Smooth muscle cell of the brain vasculature (primary cell): ENCODE measurements around the gene ZSCAN5A.
"Not testable (repeated sequence)": the region's sequence is repeated elsewhere in the genome, so short reads cannot be mapped to it uniquely, and the experiment has no call there.

Source experiments
- DNase-seq: peaks from one replicate; pipeline ENCODE4 v3.0.0-alpha.2; 2012; ENCODE audit warnings: low read depth, low spot score

The ZSCAN5A gene

DNA sequence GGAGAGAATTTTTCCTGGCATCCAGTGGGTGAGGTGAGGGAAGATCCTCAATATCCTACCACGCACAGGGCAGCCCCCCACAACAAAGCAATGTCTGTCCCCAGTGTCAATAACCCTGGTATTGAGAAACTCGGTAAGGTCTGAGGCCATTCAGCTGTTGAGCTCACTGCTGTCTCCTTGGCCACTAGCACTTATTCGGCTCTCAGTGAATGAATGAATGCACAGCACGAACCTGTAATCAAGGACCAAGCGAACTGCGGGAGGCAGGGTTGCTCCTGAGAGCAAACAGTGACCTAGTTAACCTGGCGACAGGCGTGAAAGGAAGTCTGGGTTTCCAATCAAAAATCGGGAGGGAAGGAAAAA lies 640 bp downstream of the ZSCAN5A start:
- no peak for DNase-seq

DNA sequence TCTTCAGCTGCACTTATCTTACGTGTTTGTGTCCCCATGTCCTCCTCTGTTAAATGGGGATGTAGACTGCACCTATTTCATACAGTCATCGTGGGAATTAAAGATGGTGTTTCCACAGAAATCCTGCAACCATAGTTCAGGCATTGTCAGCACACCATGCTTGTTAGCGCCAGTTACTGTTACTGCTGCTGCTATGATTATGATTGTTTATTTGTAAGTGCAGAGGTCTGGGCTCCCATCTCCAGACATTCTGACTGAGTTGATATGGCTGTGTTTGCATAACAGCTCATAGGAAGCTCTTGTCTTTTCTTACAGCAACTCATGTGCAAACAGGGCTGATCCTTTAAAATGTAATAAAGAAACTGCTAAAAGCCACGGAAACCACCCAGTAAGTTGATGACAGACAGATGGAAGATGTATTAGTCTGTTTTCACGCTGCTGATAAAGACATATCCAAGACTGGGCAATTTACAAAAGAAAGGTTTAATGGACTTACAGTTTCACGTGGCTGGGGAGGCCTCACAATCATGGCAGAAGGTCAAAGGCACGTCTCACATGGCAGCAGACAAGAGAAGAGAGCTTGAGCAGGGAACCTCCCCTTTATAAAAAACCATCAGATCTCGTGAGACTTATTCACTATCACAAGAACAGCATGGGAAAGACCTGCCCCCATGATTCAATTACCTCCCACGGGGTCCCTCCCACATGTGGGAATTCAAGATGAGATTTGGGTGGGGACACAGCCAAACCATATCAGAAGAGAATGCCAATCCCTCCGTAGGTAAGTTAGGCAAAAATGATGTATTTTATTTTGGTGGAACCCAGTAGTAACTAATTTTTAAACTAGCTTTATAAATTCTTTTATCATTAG lies 1.6 kb downstream of the ZSCAN5A start:
- no peak for DNase-seq

DNA sequence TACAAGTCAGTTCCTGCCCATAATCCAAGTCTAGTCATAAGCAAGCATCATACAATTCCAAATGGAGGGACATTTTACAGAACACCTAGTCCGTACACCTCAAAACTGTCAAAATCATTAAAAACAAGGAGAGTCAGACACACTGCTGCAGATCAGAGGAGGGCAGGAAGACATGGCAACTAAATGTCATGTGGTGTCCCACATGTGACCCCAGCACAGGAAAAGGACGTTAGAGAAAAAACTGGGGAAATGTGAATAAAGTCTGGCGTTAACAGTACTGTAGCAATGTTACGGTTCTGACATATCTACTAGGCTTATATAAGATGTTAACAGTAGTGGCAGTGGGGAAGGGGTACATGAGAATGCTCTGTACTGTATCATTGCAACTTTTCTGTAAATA lies 2.3 kb downstream of the ZSCAN5A start:
- DNase-seq, result no peak

DNA sequence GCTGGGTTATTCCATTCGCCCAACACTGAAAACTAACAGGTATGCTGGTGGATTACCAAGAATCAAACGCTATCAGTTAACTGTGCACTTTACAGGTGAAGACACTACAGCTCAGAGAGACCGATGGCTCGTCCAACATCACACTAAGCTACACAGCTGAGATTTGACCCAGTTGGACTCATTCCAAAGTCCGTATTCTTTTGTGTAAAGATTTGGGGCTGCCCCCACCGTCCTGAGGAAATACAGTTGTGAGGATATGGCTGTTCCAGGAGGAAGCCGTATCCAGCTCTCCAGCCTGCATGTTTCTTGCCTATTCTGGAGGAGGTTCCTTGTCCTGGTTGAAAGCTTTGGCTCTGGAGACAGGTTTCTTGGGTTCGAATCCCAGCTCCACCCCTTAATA lies 4.2 kb downstream of the ZSCAN5A start:
- DNase-seq, result no peak

DNA sequence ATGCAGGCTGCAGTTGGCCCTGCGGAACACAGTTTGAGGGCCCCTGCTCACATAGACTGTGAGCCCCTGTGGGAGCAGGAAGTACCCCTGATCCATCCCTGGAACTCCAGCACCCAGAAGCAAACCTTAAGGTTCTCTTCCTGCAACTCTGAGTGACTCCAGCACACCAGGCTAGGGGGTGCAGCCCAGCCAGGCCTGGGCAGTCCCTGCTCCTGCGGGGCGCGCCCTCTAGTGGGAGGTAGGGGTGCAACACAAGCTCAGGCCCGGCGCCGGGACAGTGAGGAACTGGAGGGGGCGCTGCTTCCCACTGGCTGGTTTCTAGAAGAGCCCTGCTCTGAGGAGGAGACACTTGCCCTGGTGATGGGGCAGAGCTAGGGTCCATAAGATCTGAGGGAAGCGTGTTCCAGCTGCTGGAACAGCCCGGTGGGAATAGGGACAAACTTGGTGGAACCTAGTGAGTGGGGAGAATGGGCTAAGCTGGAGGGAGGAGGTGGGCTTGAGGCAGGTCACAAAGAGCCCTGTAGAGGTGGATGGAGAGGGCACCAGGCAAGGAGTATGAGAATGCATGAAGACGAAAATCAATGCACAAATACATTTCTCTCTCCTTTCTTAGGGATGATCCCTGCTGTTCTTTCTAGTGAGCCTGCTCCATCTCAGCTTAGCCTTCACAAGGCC lies 5.0 kb downstream of the ZSCAN5A start:
- DNase-seq, result no peak

DNA sequence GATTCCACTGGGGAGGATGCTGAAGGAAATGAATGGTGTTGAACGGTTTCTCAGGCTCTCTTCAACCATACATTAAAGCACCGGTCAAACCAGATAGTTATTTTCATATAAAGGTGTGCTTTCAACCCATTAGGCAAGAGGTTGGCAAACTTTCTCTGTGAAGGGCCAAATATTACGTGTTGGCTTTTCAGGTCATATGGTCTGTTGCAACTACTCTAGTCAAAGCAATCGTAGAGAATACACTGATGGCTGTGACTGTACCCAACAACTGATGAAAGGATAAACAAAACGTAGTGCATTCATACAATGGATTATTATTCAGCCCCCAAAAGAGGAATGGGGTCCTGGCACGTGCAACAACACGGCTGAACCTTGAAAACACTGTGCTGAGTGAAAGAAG lies 5.8 kb downstream of the ZSCAN5A start:
- no peak for DNase-seq

DNA sequence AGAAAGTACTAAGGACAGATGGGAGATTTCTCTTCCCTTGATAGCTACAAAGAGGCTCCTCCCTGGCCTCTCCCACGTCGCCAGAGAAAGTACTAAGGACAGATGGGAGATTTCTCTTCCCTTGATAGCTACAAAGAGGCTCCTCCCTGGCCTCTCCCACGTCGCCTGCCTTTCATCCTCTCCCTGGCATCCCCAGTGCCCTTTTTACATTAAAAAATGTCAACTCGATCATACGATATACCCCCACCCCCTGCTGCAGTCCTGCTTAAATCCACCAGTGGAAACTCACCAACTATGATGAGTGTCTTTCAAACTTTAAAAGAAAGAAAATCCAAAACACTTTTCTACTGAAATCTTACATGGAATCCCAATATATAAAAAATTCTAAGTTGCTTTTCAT lies 7.6 kb downstream of the ZSCAN5A start:
- not testable (repeated sequence) for DNase-seq

DNA sequence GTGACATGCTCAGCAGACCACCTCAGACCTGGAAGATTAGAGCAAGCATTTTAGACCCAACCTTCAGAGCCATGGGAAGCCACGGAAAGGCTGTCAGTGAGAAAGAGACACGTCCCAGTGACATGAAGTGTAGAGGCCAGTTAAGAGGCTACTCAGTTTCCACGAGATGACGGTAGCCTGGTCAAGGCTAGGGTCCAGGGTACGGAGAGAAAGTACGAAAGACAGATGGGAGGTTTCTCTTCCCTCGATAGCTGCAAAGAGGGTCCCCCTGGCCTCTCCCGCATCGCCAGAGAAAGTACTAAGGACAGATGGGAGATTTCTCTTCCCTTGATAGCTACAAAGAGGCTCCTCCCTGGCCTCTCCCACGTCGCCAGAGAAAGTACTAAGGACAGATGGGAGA lies 8.6 kb downstream of the ZSCAN5A start:
- DNase-seq, result no peak

DNA sequence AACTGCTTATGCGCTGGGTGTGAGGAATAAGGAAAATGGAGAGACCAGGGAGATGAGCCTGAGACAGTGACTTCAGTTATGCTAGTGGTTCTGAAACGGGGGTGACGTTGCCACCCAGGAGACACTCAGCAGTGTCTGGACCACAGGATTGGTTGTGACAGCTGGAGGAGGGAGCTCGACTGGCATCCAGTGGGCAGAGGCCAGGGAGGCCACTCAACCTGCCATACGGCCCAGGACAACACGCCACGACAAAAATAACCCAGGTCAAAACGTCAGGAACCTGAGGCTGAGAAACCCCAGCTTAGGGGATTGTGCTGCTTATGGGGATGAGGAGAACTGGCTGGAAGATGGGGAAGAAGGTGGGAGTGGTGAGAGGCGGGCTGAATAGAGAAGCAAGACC lies 10.4 kb downstream of the ZSCAN5A start:
- DNase-seq, result no peak

DNA sequence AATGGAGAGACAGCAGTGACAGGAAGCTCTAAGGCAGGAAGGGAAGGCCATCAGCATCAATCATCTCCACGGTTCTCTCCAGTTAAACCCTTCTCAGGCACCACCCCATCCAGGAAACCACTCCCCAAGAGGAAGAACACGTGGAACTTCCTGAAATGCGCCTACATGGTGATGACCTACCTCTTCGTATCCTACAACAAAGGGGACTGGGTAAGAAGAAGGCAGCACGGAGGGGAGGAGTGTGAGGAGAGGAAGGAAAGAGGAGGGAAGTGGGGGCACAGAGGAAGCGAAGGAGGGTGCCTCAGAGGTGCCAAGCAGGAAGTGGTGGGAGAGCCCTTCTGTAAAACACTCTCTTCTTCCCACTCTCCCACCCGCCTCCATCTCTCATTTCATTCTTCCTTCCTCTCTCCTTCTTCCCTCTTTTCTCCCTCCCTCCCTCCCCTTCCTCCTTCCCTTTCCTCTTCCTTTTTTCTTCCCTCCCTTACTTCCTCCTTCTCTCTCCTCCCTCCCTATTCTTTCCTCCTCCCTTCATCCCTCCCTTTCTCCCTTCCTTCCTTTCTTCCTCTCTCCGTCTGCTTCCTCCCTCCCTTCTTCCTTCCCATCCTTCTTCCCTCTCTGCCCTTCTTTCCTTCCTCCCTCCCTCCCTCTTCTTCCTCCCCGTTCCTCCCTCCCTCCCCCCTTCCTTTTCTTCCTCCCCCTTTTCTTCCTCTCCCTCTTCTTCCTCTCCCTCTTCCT lies 12.6 kb downstream of the ZSCAN5A start:
- no peak for DNase-seq

DNA sequence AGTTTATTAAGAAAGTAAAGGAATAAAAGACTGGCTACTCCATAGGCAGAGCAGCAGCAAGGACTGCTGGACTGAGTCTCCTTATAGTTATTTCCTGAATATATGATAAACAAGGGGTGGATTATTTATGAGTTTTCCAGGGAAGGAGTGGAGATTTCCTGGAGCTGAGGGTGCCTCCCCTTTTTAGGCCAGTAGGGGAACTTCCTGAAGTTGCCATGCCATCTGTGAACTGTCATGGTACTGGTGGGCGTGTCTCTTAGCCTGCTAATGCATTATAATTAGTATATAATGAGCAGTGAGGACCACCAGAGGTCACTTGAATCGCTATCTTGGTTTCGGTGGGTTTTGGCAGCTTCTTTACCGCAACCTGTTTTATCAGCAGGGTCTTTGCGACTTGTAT lies 13.5 kb downstream of the ZSCAN5A start:
- DNase-seq, result no peak

DNA sequence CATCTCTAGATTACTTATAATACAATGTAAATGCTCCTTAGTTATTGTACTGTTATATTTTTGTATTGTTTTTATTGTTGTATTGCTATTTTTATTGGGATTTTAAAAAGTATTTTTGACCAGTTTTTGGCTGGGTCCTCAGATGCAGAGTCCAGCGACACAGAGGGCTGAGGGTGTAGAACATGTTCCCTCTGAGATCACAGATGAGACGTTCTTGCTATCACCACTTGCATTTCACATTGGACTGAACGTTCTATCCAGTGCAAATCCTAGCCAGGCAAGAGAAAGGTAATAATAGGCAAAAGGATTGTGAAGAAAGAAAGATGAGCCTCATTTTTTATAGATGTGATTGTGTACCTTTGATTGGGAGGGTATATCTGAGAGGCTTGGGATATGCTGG lies 15.0 kb downstream of the ZSCAN5A start:
- no peak for DNase-seq

DNA sequence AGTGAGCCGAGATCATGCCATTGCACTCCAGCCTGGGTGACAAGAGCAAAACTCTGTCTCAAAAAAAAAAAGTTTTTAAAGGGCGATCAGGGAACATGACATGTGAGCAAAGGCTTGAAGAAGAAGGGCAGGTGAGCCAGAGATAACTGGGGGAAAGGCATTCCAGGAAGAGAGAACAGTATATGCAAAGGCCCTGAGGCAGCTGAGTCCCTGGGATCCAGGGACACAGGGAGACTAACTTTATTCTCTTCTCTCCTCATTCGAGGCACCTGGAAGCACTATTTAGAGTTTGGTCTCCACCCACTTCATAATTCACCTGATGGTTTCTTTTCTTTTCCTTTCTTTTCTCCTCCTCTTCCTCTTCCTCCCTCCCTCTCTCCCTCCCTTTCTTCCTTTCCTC lies 17.6 kb downstream of the ZSCAN5A start:
- DNase-seq, result no peak

DNA sequence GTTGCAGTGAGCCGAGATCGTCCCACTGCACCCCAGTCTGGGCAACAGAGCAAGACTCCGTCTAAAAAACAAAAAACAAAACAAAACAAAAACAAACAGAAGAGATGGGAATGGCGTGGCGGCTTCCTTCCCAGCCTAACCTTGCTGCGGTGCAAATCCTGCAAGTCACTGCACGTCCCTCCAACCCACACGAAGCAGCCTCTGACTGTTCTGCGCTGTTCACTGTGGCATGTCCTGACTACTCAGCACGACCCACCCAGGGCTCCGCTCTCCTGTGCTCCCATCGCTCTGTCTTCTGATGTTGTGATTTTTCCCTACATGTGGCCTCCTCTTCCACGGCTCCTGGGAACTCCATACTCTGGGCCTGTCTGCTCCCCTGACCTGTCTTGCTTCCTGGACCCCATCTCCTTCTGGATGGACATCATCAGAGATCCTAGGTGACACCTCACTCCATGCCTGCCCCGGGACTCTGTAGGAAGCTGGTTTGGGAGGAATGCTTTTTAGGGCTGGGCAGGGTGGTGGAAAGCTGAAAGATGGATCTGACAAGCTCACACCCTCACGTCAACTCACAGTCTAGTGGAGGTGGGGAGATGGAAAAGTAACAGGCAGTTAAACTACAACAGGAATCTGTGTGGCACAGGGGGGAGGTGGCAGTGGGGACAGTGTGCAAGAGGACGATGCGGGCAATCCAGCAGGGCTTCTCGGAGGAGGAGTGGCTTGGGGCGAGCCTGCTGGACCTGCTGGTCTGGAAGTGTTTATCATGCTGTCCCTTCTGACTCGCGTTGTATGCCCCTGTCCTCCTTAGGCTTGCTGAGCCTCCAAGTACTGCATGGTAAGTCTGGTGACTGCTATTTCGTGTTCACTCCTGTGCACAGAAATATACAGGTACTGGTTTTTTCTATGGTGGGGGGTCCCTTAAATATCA lies 18.8 kb downstream of the ZSCAN5A start:
- DNase-seq, result no peak

DNA sequence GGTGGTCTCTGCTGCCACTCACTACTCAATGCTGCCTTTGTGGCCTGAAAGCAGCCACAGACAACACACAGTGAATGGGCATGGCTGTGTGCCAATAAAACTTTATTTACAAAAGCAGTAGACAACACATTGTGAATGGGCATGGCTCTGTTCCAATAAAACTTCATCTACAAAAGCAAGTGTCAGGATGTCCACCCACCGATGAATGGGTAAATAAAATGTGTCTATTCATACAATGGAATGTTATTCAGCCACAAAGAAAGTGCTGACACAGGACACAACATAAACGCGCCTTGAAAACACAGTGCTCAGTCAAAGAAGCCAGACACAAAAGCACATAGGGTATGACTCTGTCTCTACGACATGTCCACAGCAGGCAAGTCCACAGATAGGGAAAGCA lies 20.1 kb downstream of the ZSCAN5A start:
- no peak for DNase-seq

DNA sequence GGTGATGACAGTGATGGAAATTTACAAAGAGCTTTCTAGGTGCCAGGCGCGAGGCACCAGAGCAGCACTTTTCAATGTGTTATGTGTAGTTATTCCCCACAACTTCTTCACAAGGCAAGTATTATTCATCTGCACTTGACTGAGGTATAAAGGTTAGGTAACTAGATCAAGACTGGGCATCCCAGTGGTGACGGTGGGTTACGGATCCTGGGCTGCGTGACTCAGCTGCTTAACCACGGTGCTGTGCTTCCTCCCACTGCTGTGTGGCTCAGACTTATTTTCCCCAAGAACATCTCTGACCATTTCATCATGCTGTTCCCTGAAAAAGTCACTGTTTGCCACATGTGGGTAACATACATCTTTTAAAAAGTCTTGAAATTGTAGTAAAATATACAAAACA lies 22.8 kb downstream of the ZSCAN5A start:
- no peak for DNase-seq

DNA sequence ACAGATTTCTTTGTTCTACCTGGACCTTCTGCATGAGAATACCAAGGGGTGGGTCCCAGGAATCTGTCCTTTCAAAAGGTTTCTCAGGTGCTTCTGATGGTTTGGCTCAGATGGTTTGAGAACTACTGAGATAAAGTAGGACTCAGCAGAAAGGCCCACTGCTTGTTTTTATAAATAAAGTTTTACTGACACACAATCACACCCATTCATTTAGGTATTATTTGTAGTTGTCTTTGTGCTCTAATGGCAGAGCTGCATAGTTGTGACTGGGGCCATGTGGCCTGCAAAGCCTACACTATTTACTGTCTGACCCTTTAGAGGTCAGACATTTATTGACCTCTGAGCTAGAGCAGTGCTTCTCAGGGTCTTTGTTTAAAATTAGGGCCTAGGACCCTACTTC lies 24.5 kb downstream of the ZSCAN5A start:
- no peak for DNase-seq

DNA sequence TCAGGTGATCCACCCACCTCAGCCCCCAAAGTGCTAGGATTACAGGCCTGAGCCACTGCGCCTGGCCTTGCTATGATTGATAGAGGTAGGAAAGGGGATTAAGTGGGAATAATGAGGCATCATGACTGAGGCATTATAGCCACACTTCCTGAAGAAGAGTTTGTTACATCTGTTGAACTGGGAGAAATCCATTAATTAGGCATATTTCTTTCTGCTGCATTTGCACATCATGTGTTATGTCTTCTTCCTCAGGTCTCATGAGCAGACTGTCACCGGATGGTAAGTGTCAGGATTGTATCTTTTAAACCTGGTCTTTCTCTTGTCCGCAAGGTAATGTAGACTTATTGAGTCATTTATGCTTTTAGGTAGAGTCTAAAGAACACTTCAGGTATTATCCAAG lies 29.9 kb downstream of the ZSCAN5A start:
- no peak for DNase-seq

DNA sequence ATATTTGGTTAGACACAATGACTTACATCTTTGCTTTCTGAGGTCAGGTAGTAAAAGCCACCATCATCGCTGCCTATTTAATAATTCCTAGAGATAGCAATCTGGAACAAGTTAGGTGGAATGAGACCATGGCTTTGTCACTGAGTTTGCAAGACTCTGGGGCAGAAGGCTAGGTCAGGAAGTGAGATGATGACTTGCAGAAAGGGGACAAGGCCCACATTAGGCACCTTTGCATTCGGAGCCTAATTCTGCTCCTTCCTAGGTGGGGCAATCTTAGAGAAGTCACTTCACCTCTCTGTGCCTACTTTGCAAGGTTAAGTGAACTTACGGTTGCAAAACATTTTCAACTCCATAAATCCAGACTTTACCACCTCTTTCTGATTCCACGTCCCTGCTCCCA lies 31.8 kb downstream of the ZSCAN5A start:
- DNase-seq, result no peak

DNA sequence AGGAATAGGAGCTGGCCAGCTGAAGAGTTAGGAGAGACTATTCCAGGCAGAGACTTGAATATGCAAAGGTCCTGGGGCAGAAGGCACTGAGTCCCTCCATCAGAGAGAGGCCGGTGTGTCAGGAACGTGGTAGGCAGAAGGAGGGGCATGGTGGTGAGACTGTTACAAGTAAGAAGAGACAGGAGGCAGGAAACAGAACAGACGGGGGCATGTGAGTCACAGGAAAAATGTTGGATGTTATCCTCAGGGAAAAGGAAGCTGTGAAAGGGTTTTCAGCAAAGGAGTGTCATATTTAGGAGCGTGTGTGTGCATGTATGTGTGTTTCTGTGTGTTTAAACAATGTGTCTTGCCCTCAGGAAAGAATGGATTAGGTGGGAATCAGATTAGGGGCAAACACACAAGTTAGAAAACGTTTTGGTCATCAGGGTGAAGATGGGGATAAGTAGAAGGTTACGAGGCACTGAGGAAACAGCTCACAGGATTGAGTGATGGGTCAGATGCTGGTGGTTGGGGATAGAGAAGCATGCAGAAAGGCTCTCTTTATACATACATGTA lies 41.0 kb downstream of the ZSCAN5A start:
- no peak for DNase-seq

DNA sequence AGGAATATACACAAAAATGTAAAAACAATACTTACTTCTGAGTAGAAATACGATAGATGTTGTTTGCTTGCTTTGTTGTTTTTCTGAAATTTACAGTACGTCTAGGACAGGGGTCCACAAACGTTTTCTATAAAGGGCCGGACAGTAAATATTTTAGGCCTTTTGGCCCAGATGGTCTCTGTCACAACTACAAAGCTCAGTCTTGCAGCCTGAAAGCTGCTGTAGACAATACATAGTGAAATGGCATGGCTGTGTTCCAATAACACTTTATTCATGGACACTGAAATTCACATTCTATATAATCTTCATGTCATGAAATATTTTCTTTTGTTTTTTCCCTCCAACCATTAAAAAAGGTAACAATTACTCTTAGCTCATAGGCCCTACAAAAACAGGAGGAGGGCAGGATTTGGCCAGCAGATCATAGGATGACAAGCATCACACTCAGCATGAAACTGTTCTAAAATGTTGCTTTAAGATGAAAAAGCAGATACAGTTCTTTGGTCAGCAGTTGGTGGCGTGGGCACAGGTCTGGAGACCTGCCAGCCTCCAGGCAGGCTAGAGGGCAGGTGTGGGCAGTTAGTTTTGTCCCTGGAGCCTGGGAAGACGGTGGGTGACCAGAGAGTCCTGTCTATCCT lies 42.4 kb downstream of the ZSCAN5A start, which contains the start of gene EDDM13:
Gene EDDM13 (plus strand): TSS at position 588 of the 638 bp plus-strand sequence. CDS start 87 bp downstream, outside the sequence.
- DNase-seq, result no peak
